ENCODE measurements around the gene CHAD.
A peak's percentile ranks its signal among the peaks of the same experiment; 100 is the strongest.
"Not testable (repeated sequence)": the region's sequence is repeated elsewhere in the genome, so short reads cannot be mapped to it uniquely, and the experiment has no call there.

The CHAD gene

GRCh38 chr17:50478391-50479381 is 10.0 kb upstream of the CHAD start, which contains the start of gene RSAD1:
RSAD1 (plus strand) TSS chr17:50478860; CDS start chr17:50478885, 25 bp downstream.
- H3K36me3 ChIP-seq (ENCODE audit: control insufficient read depth in 4 of 4, insufficient read depth in 4 of 4, low read length in 3 of 4) = peaks cover 3 to 26% (median 14%) of the 10 kb centered on the region in 4 experiments
- DNase-seq = peak; percentile 93 to 96 (median 95)
- WGBS (ENCODE audit: insufficient coverage) = 3% methylated on average over 72 of the region's 75 CpGs
- POLR2A ChIA-PET = interaction anchor here (0.5 to 0.6 kb wide), 2 partner anchors 57 to 82 kb away, joined by 3 read pairs; partner anchors contain the start of gene LRRC59
- H3K9me3 ChIP-seq (ENCODE audit: control extremely low read depth in 1 of 5, control insufficient read depth in 4 of 5, insufficient read depth in 2 of 5, low read depth in 1 of 5, low read length in 4 of 5) = no peaks in the 10 kb centered on the region
- H3K27me3 ChIP-seq (replicated peaks in 2 of 5; ENCODE audit: control insufficient read depth in 4 of 5, insufficient read depth in 5 of 5, low read length in 4 of 5) = peaks cover 0 to 4% (median 0%) of the 10 kb centered on the region in 5 experiments
- peak within 1 kb of the TSS; percentile 7 to 85 for H3K27ac ChIP-seq (ENCODE audit: insufficient read depth in 1 of 2, low read depth in 1 of 2, low read length in 2 of 2, poor library complexity in 1 of 2, severe bottlenecking in 2 of 2)
- H3K4me1 ChIP-seq (ENCODE audit: control extremely low read depth in 1 of 4, control insufficient read depth in 4 of 4, insufficient read depth in 4 of 4, low read length in 3 of 4) = peaks cover 0 to 21% (median 18%) of the 10 kb centered on the region in 4 experiments
- CTCF ChIA-PET = interaction anchor here (0.6 to 2.6 kb wide), 17 partner anchors 8 to 385 kb away, joined by 3 to 12 read pairs (median 4); partner anchors contain the start of genes CHAD and LRRC59
- peak within 1 kb of the TSS; percentile 86 to 94 (median 90) for H3K4me3 ChIP-seq (ENCODE audit: control insufficient read depth in 1 of 7, extremely low read depth in 1 of 7, insufficient read depth in 4 of 7, low read depth in 2 of 7, low read length in 6 of 7)

DNA sequence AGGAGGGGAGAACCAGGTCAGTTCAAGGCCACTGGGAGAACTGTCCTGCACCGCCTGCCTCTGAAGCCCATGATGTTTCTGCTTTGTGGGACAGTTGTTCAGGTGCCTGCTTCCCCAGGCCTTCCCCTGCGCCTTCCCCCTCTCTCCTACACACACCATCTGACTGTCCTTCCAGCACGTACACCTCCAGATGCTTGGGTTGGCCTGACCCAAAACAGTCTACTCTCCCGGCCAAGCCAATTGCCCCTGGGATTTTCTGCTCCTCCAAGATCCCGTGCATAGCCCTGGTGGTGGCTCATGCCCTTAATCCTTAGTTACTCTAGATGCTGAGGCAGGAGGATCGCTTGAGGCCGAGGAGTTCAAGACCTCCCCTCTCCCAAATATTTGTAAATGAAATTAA is 9.3 kb upstream of the CHAD start:
- no peak for DNase-seq
- 100% methylated on average over 2 of the region's 7 CpGs for WGBS (ENCODE audit: insufficient coverage)
- Histone ChIP-seq H3K27ac (ENCODE audit: insufficient read depth in 1 of 2, low read depth in 1 of 2, low read length in 2 of 2, poor library complexity in 1 of 2, severe bottlenecking in 2 of 2) (peak overlapping the region in 1 of 2 experiments; percentile 85), H3K4me1 (ENCODE audit: control extremely low read depth in 1 of 4, control insufficient read depth in 4 of 4, insufficient read depth in 4 of 4, low read length in 3 of 4) (peaks cover 0 to 21% (median 18%) of the 10 kb centered on the region in 4 experiments), H3K9me3 (ENCODE audit: control extremely low read depth in 1 of 5, control insufficient read depth in 4 of 5, insufficient read depth in 2 of 5, low read depth in 1 of 5, low read length in 4 of 5) (no peaks in the 10 kb centered on the region), H3K4me3 (ENCODE audit: control insufficient read depth in 1 of 7, extremely low read depth in 1 of 7, insufficient read depth in 4 of 7, low read depth in 2 of 7, low read length in 6 of 7) (peak overlapping the region in 5 of 7 experiments; percentile 86 to 94 (median 90)), H3K27me3 (replicated peaks in 2 of 5; ENCODE audit: control insufficient read depth in 4 of 5, insufficient read depth in 5 of 5, low read length in 4 of 5) (peaks cover 0 to 4% (median 0%) of the 10 kb centered on the region in 5 experiments), H3K36me3 (ENCODE audit: control insufficient read depth in 4 of 4, insufficient read depth in 4 of 4, low read length in 3 of 4) (peaks cover 3 to 26% (median 13%) of the 10 kb centered on the region in 4 experiments)
- POLR2A ChIA-PET = interaction anchor here (0.6 kb wide), 1 partner anchor 81 kb away, joined by 3 read pairs; the partner anchor contains the start of gene LRRC59
- CTCF ChIA-PET = interaction anchor here (0.6 to 2.6 kb wide), 6 partner anchors 10 to 73 kb away, joined by 3 to 10 read pairs (median 5); partner anchors contain the start of gene CHAD

DNA sequence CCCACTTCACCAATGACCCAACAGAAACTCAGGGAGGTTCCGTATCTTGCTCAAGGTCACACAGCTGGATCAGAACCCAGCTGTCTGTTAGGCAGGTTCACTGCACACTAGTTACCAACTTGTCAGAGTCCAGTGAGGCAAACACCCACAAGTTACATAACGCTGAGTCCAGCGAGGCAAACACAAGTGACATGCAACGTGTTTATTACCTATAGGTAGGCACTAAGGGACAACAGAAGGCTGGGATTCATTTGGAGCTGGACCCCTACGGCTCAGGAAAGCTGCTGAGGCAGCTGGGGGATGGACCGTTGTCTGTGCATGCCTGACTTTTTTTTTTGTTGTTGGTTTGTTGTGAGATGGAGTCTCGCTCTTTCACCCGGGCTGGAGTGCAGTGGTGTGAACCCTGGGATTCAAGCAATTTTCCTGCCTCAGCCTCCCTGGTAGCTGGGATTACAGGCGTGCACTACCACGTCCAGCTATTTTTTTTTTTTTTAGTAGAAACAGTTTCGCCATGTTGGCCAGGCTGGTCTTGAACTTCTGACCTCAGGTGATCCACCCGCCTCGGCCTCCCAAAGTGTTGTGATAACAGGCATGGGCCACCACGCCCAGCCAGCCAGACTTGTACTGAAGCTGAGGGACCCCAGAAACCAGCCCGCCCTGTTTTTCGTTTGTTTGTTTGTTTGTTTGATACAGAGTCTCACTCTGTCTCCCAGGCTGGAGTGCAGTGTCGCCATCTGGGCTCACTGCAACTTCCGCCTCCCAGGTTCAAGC is 8.1 kb upstream of the CHAD start:
- CTCF ChIA-PET = interaction anchor here (0.9 to 1.1 kb wide), 4 partner anchors 9 to 44 kb away, joined by 3 to 4 read pairs (median 4); no protein-coding TSS in a partner anchor
- H3K4me1 ChIP-seq (ENCODE audit: control extremely low read depth in 1 of 4, control insufficient read depth in 4 of 4, insufficient read depth in 4 of 4, low read length in 3 of 4) = peaks cover 0 to 21% (median 17%) of the 10 kb centered on the region in 4 experiments
- WGBS (ENCODE audit: insufficient coverage) = 97% methylated on average over 15 of the region's 18 CpGs
- H3K4me3 ChIP-seq (ENCODE audit: control insufficient read depth in 1 of 7, extremely low read depth in 1 of 7, insufficient read depth in 4 of 7, low read depth in 2 of 7, low read length in 6 of 7) = no peak overlapping the region
- H3K27ac ChIP-seq (ENCODE audit: insufficient read depth in 1 of 2, low read depth in 1 of 2, low read length in 2 of 2, poor library complexity in 1 of 2, severe bottlenecking in 2 of 2) = no peak overlapping the region
- DNase-seq = no peak
- peaks cover 2 to 17% (median 11%) of the 10 kb centered on the region in 4 experiments for H3K36me3 ChIP-seq (ENCODE audit: control insufficient read depth in 4 of 4, insufficient read depth in 4 of 4, low read length in 3 of 4)
- POLR2A ChIA-PET = no interaction called here
- H3K9me3 ChIP-seq (ENCODE audit: control extremely low read depth in 1 of 5, control insufficient read depth in 4 of 5, insufficient read depth in 2 of 5, low read depth in 1 of 5, low read length in 4 of 5) = no peaks in the 10 kb centered on the region
- peaks cover 0 to 4% (median 0%) of the 10 kb centered on the region in 5 experiments for H3K27me3 ChIP-seq (replicated peaks in 2 of 5; ENCODE audit: control insufficient read depth in 4 of 5, insufficient read depth in 5 of 5, low read length in 4 of 5)

GRCh38 chr17:50475775-50476544 is 7.3 kb upstream of the CHAD start:
- H3K27ac ChIP-seq (ENCODE audit: insufficient read depth in 1 of 2, low read depth in 1 of 2, low read length in 2 of 2, poor library complexity in 1 of 2, severe bottlenecking in 2 of 2); H3K4me3 ChIP-seq (ENCODE audit: control insufficient read depth in 1 of 7, extremely low read depth in 1 of 7, insufficient read depth in 4 of 7, low read depth in 2 of 7, low read length in 6 of 7); H3K9me3 ChIP-seq (ENCODE audit: control extremely low read depth in 1 of 5, control insufficient read depth in 4 of 5, insufficient read depth in 2 of 5, low read depth in 1 of 5, low read length in 4 of 5); DNase-seq; H3K27me3 ChIP-seq (replicated peaks in 2 of 5; ENCODE audit: control insufficient read depth in 4 of 5, insufficient read depth in 5 of 5, low read length in 4 of 5); POLR2A ChIA-PET: not testable (repeated sequence)
- H3K36me3 ChIP-seq (ENCODE audit: control insufficient read depth in 4 of 4, insufficient read depth in 4 of 4, low read length in 3 of 4) = peaks cover 2 to 17% (median 10%) of the 10 kb centered on the region in 4 experiments
- WGBS (ENCODE audit: insufficient coverage) = 75% methylated on average over 8 of the region's 33 CpGs
- CTCF ChIA-PET = interaction anchor here (0.9 to 1.4 kb wide), 5 partner anchors 8 to 44 kb away, joined by 3 to 4 read pairs (median 3); no protein-coding TSS in a partner anchor
- H3K4me1 ChIP-seq (ENCODE audit: control extremely low read depth in 1 of 4, control insufficient read depth in 4 of 4, insufficient read depth in 4 of 4, low read length in 3 of 4) = peaks cover 0 to 28% (median 25%) of the 10 kb centered on the region in 4 experiments

DNA sequence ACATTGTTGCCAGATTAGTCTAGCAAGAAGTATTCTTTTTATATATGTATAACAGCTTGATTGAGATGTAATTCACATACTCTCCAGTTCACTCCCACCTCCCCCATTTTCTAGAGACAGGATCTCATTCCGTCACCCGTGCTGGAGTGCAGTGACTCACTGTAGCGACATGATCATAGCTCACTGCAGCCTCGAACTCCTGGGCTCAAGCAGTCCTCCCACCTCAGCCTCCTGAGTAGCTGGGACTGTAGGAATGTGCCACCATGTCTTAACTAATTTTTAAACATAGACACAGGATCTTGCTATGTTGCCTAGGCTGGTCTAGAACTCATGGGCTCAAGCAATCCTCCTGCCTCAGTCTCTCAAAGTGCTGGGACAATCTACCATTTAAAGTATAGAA is 6.7 kb upstream of the CHAD start:
- CTCF ChIA-PET = interaction anchor here (1.1 to 2.3 kb wide), 3 partner anchors 27 to 78 kb away, joined by 3 to 5 read pairs (median 3); partner anchors contain the start of gene LRRC59
- POLR2A ChIA-PET = no interaction called here
- peaks cover 0 to 4% (median 0%) of the 10 kb centered on the region in 5 experiments for H3K27me3 ChIP-seq (replicated peaks in 2 of 5; ENCODE audit: control insufficient read depth in 4 of 5, insufficient read depth in 5 of 5, low read length in 4 of 5)
- H3K27ac ChIP-seq (ENCODE audit: insufficient read depth in 1 of 2, low read depth in 1 of 2, low read length in 2 of 2, poor library complexity in 1 of 2, severe bottlenecking in 2 of 2) = no peak overlapping the region
- H3K4me1 ChIP-seq (ENCODE audit: control extremely low read depth in 1 of 4, control insufficient read depth in 4 of 4, insufficient read depth in 4 of 4, low read length in 3 of 4) = peaks cover 0 to 32% (median 27%) of the 10 kb centered on the region in 4 experiments
- peaks cover 2 to 14% (median 8%) of the 10 kb centered on the region in 4 experiments for H3K36me3 ChIP-seq (ENCODE audit: control insufficient read depth in 4 of 4, insufficient read depth in 4 of 4, low read length in 3 of 4)
- H3K9me3 ChIP-seq (ENCODE audit: control extremely low read depth in 1 of 5, control insufficient read depth in 4 of 5, insufficient read depth in 2 of 5, low read depth in 1 of 5, low read length in 4 of 5) = no peaks in the 10 kb centered on the region
- WGBS (ENCODE audit: insufficient coverage) = 87% methylated on average over 4 of the region's 4 CpGs
- no peak for DNase-seq
- H3K4me3 ChIP-seq (ENCODE audit: control insufficient read depth in 1 of 7, extremely low read depth in 1 of 7, insufficient read depth in 4 of 7, low read depth in 2 of 7, low read length in 6 of 7) = no peak overlapping the region

GRCh38 chr17:50474523-50474922 is 5.8 kb upstream of the CHAD start:
- ChIA-PET CTCF (interaction anchor here (0.5 to 2.3 kb wide), 4 partner anchors 27 to 77 kb away, joined by 3 to 5 read pairs (median 3); partner anchors contain the start of gene LRRC59), POLR2A (interaction anchor here (0.6 kb wide), 1 partner anchor 220 kb away, joined by 5 read pairs; no protein-coding TSS in a partner anchor)
- peaks cover 0 to 10% (median 0%) of the 10 kb centered on the region in 5 experiments for H3K27me3 ChIP-seq (replicated peaks in 2 of 5; ENCODE audit: control insufficient read depth in 4 of 5, insufficient read depth in 5 of 5, low read length in 4 of 5)

More at GRCh38 chr17:50474523-50474922, 5.8 kb upstream of the CHAD start:
- DNase-seq = no peak
- Histone ChIP-seq H3K36me3 (ENCODE audit: control insufficient read depth in 4 of 4, insufficient read depth in 4 of 4, low read length in 3 of 4) (peaks cover 2 to 13% (median 6%) of the 10 kb centered on the region in 4 experiments), H3K4me1 (ENCODE audit: control extremely low read depth in 1 of 4, control insufficient read depth in 4 of 4, insufficient read depth in 4 of 4, low read length in 3 of 4) (peaks cover 0 to 25% (median 21%) of the 10 kb centered on the region in 4 experiments), H3K4me3 (ENCODE audit: control insufficient read depth in 1 of 7, extremely low read depth in 1 of 7, insufficient read depth in 4 of 7, low read depth in 2 of 7, low read length in 6 of 7) (no peak overlapping the region), H3K27ac (ENCODE audit: insufficient read depth in 1 of 2, low read depth in 1 of 2, low read length in 2 of 2, poor library complexity in 1 of 2, severe bottlenecking in 2 of 2) (no peak overlapping the region), H3K9me3 (ENCODE audit: control extremely low read depth in 1 of 5, control insufficient read depth in 4 of 5, insufficient read depth in 2 of 5, low read depth in 1 of 5, low read length in 4 of 5) (no peaks in the 10 kb centered on the region)
- 95% methylated on average over 3 of the region's 6 CpGs for WGBS (ENCODE audit: insufficient coverage)

Measured in common myeloid progenitor, CD34-positive (primary cell).